IPS-20b (cell line): Measurements from ENCODE around the gene TPM2.

Source experiments
- H3K27ac ChIP-seq: one replicate; pipeline ENCODE4 v1.5.1; 2013; ENCODE audit warnings: low read length
- H3K27me3 ChIP-seq: 2 replicates; pipeline ENCODE4 v1.6.1; 2013; ENCODE audit warnings: mild to moderate bottlenecking, low read length, inconsistent platforms; ENCODE audit not compliant: insufficient read depth
- H3K36me3 ChIP-seq: 2 replicates; pipeline ENCODE4 v1.6.1; 2013; ENCODE audit warnings: low read depth, mild to moderate bottlenecking, inconsistent platforms, low read length, moderate library complexity; ENCODE audit not compliant: insufficient read depth
- H3K4me1 ChIP-seq: 2 replicates; pipeline ENCODE4 v1.6.1; 2013; ENCODE audit warnings: mild to moderate bottlenecking, control low read depth, inconsistent platforms, low read length, moderate library complexity; ENCODE audit not compliant: insufficient read depth
- H3K4me3 ChIP-seq: 2 replicates; pipeline ENCODE4 v1.5.1; 2013; ENCODE audit warnings: mild to moderate bottlenecking, low read length, inconsistent platforms
- H3K9ac ChIP-seq: 2 replicates; pipeline ENCODE4 v1.6.1; 2013; ENCODE audit warnings: low read depth, mild to moderate bottlenecking, inconsistent platforms, low read length, moderate library complexity
- H3K9me3 ChIP-seq: 2 replicates; pipeline ENCODE4 v1.6.1; 2013; ENCODE audit warnings: mild to moderate bottlenecking, low read depth, low read length, inconsistent platforms; ENCODE audit not compliant: insufficient read depth

Gene TPM2

DNA sequence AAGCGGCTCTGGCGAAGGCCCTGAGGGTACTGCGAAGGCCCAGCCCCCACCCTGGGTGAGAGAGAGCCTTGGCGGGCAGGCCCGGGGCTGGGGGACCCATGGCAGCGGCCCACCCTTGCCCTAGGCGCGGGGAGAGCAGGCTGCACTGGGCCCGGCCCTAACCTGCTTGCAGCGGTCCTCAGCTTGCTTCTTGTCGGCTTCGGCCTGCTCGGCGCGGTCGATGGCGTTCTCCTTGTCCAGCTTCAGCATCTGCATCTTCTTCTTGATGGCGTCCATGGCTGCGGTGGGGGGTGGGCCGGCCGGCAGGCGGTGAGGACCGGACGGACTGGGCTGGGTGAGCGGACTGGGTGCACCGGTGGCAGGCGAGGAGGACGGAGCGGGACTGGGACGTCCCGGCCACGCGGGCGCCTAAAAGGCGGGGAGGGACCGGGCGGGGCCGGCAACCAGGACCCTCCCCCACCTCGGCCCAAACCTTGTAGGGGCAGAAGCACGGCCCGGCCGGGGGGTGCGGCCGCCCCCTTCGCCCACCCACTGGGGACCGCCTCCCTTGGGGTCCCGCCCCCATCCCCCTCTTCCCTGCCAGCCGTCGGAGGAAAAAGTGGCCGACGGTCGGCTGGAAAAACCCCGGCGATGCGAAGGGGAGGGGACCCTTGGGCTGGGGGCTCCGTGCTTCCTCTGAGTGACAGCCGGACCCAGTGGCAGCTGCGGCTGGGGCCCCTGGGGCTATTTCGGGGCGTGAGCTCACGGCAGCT, at the start of gene TPM2:
TPM2 (minus strand) TSS at position 384 of the 752 bp plus-strand sequence; CDS start at position 276, 108 bp downstream.
- Histone ChIP-seq H3K4me1 (peaks cover 11% of the 10 kb centered on the region), H3K36me3 (peaks cover 44% of the 10 kb centered on the region), H3K27me3 (no peaks in the 10 kb centered on the region), H3K27ac (peak within 1 kb of the TSS; percentile 97), H3K9me3 (no peaks in the 10 kb centered on the region), H3K9ac (peak within 1 kb of the TSS; percentile 94), H3K4me3 (peak within 1 kb of the TSS; percentile 87)

GRCh38 chr9:35738924-35739323, 49.2 kb upstream of the TPM2 start:
- no peaks in the 10 kb centered on the region for H3K4me1 ChIP-seq
- no peaks in the 10 kb centered on the region for H3K27me3 ChIP-seq
- peaks cover 97% of the 10 kb centered on the region for H3K36me3 ChIP-seq
- H3K9me3 ChIP-seq: no peaks in the 10 kb centered on the region
- no peak overlapping the region for H3K4me3 ChIP-seq
- no peak overlapping the region for H3K9ac ChIP-seq
- no peak overlapping the region for H3K27ac ChIP-seq

GRCh38 chr9:35738186-35738585, 48.5 kb upstream of the TPM2 start:
- H3K27ac ChIP-seq: no peak overlapping the region
- 0 out of 2 replicates have a peak, but pooled peaks cover 3% of the 10 kb centered on the region for H3K4me1 ChIP-seq
- no peaks in the 10 kb centered on the region for H3K27me3 ChIP-seq
- H3K9ac ChIP-seq: no peak overlapping the region
- H3K9me3 ChIP-seq: no peaks in the 10 kb centered on the region
- H3K36me3 ChIP-seq: peaks cover 90% of the 10 kb centered on the region
- no peak overlapping the region for H3K4me3 ChIP-seq

DNA sequence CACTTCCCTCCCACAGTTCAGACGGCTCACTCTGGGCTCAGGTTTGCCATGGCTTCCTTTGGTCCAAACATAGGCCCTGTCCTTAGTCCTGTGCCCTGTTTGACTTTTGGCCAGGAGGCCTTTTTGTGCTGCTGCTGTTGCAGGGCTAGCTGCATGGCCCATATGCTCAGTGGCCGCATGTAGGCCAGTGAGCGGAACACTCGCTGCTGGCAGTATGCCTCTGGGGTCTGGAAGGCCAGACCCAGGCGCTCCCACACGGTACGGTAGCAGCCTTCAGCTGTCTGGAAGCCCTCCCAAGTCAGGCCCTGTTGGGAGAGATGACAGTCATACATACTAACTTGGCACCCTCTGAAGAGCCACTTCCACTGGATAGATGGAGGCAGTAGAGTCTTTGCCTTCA, 47.4 kb upstream of the TPM2 start:
- Histone ChIP-seq H3K27ac (no peak overlapping the region), H3K9me3 (no peaks in the 10 kb centered on the region), H3K36me3 (peaks cover 79% of the 10 kb centered on the region), H3K4me3 (no peak overlapping the region), H3K27me3 (no peaks in the 10 kb centered on the region), H3K9ac (no peak overlapping the region), H3K4me1 (0 out of 2 replicates have a peak, but pooled peaks cover 3% of the 10 kb centered on the region)

DNA sequence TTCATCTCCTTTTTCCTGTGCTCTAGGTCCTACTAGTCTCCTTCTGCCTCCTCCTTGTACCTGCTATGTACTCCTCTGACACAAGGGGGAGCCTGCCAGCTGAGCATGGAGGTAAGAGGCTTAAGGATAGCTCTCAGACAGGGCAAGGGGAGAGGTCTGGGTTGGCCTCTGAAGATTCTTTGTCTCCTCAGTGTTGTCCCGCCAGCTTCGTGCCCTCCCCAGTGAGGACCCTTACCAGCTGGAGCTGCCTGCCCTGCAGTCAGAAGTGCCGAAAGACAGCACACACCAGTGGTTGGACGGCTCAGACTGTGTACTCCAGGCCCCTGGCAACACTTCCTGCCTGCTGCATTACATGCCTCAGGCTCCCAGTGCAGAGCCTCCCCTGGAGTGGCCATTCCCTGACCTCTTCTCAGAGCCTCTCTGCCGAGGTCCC, 46.5 kb upstream of the TPM2 start:
- Histone ChIP-seq H3K9me3 (no peaks in the 10 kb centered on the region), H3K36me3 (peaks cover 71% of the 10 kb centered on the region), H3K9ac (no peak overlapping the region), H3K27ac (peak overlapping the region; percentile 64), H3K4me1 (peaks cover 3% of the 10 kb centered on the region; the same call in 1 of the 2 replicates), H3K27me3 (no peaks in the 10 kb centered on the region), H3K4me3 (no peak overlapping the region)

- Histone ChIP-seq H3K9me3 (no peaks in the 10 kb centered on the region), H3K9ac (no peak overlapping the region), H3K4me1 (peaks cover 22% of the 10 kb centered on the region), H3K36me3 (peaks cover 51% of the 10 kb centered on the region), H3K27me3 (no peaks in the 10 kb centered on the region), H3K4me3 (no peak overlapping the region), H3K27ac (no peak overlapping the region)
Observed at GRCh38 chr9:35734096-35734495, 44.4 kb upstream of the TPM2 start.

DNA sequence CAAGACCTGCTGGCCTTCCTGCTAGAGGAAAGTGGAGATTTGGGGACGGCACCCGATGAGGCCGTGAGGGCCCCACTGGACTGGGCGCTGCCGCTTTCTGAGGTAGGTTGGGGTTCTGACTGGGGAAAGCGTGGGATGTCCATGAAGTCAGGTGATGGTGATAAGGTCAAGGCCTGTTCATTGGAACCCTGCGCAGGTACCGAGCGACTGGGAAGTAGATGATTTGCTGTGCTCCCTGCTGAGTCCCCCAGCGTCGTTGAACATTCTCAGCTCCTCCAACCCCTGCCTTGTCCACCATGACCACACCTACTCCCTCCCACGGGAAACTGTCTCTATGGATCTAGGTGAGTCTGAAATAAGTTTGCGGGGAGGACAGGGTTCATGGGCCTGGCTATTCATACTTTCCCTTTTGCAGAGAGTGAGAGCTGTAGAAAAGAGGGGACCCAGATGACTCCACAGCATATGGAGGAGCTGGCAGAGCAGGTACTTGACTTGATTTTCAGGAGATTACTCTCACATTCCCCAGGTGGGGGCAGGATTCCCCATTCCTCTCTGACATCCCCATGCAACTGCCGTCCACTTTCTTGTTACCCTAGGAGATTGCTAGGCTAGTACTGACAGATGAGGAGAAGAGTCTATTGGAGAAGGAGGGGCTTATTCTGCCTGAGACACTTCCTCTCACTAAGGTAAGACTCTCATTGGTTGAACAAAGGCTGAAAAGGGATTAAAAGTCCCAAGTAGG, 43.2 kb upstream of the TPM2 start:
- Histone ChIP-seq H3K36me3 (peaks cover 40% of the 10 kb centered on the region), H3K27me3 (no peaks in the 10 kb centered on the region), H3K4me1 (peaks cover 32% of the 10 kb centered on the region)

DNA sequence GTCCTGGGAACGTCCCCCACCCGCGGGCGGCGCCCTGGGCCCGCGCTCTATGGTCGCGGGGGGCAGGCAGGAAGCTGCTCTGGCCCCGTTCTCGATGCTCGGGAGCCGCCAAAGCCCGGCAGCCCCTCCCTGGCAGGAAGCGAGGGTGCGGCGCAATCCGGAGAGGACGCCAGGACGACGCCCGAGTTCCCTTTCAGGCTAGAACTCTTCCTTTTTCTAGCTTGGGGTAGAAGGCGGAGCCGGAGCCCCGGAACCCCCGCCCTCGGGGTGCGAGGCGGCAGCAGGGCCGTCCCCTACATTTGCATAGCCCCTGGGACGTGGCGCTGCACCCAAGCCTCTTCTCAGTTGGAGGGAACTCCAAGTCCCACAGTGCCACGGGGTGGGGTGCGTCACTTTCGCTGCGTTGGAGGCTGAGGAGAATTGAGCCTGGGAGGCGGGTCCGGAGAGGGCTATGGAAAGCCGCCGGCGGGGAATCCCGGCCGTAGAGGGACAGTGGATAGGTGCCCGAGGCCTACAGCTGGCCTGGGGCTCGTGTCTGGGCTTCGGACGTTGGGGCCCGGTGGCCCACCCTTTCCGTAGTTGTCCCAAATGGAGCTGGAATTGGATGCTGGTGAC, 42.6 kb upstream of the TPM2 start, which contains the start of the genes CREB3 and TLN1:
CREB3 (plus strand) TSS at position 482 of the 615 bp plus-strand sequence; CDS start at position 589, 107 bp downstream.
TLN1 (minus strand) TSS at position 11 of the 615 bp plus-strand sequence. CDS start 6,501 bp downstream, outside the sequence.
- Histone ChIP-seq H3K4me1 (peaks cover 37% of the 10 kb centered on the region), H3K27ac (peak within 1 kb of the TSS; percentile 9), H3K9ac (peak within 1 kb of the TSS; percentile 81), H3K4me3 (peak within 1 kb of the TSS; percentile 89), H3K9me3 (no peaks in the 10 kb centered on the region), H3K36me3 (peaks cover 33% of the 10 kb centered on the region), H3K27me3 (no peaks in the 10 kb centered on the region)

More for the DNA sequence above, 43.2 kb upstream of the TPM2 start:
- peak overlapping the region; percentile 81 for H3K9ac ChIP-seq
- H3K27ac ChIP-seq: peak overlapping the region; percentile 9
- H3K4me3 ChIP-seq: peak overlapping the region; percentile 89
- no peaks in the 10 kb centered on the region for H3K9me3 ChIP-seq

DNA sequence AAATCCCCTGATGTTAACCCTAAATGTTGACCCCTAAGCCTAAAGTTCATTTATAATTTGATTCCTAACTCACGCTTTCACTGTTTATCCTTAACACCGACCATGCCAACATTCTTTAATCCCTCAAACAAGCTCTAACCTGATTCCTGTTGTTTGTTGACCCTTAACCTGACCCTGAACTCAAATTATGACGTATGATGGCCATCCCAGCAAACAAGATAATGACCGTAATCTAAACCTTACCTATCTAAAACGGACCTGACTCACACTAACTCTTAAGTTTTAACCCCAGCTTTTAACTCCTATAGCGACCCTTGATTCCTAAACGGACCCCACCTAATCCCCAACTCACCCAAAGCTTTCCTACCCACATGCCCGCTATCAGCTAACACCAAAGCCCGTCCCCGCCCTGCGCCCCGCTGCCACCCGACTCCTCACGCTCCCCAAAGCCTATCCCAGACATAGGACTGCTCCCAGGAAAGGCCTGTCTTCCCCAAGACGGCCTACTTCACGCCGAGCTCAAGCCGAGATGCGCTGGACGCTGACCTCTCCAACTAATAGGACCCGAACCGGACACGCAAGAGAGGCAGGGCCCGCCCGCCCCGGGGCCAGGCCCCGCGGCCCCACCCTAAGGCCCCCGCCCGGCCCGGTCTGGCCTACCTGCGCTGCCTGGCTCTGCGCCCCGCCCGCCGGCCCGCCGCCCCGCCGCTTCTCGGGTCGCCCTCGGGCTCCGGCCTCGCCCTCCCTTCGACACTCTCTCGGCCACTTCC, 41.9 kb upstream of the TPM2 start:
- peak overlapping the region; percentile 81 for H3K9ac ChIP-seq
- H3K4me3 ChIP-seq: peak overlapping the region; percentile 89
- peaks cover 26% of the 10 kb centered on the region for H3K36me3 ChIP-seq
- no peak overlapping the region for H3K27ac ChIP-seq
- H3K9me3 ChIP-seq: no peaks in the 10 kb centered on the region
- H3K4me1 ChIP-seq: peaks cover 44% of the 10 kb centered on the region
- no peaks in the 10 kb centered on the region for H3K27me3 ChIP-seq

GRCh38 chr9:35730486-35730854, 40.7 kb upstream of the TPM2 start:
- Histone ChIP-seq H3K36me3 (peaks cover 16% of the 10 kb centered on the region), H3K27ac (no peak overlapping the region), H3K4me3 (peak overlapping the region; percentile 89), H3K9ac (no peak overlapping the region; the same call in 1 of the 2 replicates), H3K9me3 (no peaks in the 10 kb centered on the region), H3K4me1 (peaks cover 47% of the 10 kb centered on the region), H3K27me3 (no peaks in the 10 kb centered on the region)
